ENCODE results near the gene CDH9. TPM values are rescaled to one million over a fixed set of nuclear protein-coding genes. Genes with fewer than 3 reads are reported as not detected.
"Not testable (repeated sequence)": the region's sequence is repeated elsewhere in the genome, so short reads cannot be mapped to it uniquely, and the experiment has no call there.

The CDH9 gene
- total RNA-seq, 2 experiments from 2014 or later = not detected

- Mint-ChIP-seq H3K27me3 (no peaks in the 10 kb centered on the region), H3K4me3 (no peak overlapping the region), H3K36me3 (ENCODE audit: low read depth) (no peaks in the 10 kb centered on the region), H3K4me1 (no peaks in the 10 kb centered on the region), H3K9me3 (peaks cover 4% of the 10 kb centered on the region), H3K27ac (no peak overlapping the region)
- POLR2A ChIA-PET = no interaction called here
- CTCF ChIA-PET = no interaction called here
- DNase-seq = no peak
Observed at GRCh38 chr5:26903469-26903868, 134.9 kb downstream of the CDH9 start.

- CTCF ChIA-PET = no interaction called here
- Mint-ChIP-seq H3K27me3 (no peaks in the 10 kb centered on the region), H3K4me1 (no peaks in the 10 kb centered on the region), H3K36me3 (ENCODE audit: low read depth) (no peaks in the 10 kb centered on the region), H3K27ac (no peak overlapping the region), H3K4me3 (no peak overlapping the region), H3K9me3 (peaks cover 15% of the 10 kb centered on the region)
- no peak for DNase-seq
- POLR2A ChIA-PET = no interaction called here
Observed at GRCh38 chr5:26894719-26895263, 143.6 kb downstream of the CDH9 start.

DNA sequence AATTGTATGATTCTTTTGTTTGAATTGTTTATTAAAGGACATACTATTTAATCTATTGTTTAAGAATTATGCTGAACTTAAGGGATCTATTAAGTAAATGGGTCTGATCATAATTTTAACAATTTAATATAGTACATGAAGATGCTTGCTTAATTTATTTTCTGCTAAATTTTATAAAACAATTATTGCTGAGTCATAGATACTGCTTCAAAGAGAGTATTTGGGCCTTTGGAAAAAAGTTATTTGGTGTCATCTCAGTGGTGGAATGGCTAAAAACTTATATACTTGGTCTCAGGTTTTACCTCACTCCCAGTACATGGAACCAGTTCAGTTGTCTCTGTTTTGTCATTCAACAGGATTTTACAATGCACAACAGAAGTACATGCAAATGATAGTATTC, 145.3 kb downstream of the CDH9 start:
- Mint-ChIP-seq H3K4me3 (no peak overlapping the region), H3K9me3 (peaks cover 12% of the 10 kb centered on the region), H3K27me3 (no peaks in the 10 kb centered on the region), H3K36me3 (ENCODE audit: low read depth) (no peaks in the 10 kb centered on the region), H3K4me1 (no peaks in the 10 kb centered on the region), H3K27ac (no peak overlapping the region)
- DNase-seq = no peak
- CTCF ChIA-PET = no interaction called here
- POLR2A ChIA-PET = no interaction called here

GRCh38 chr5:26889815-26890214, 148.6 kb downstream of the CDH9 start:
- no peak overlapping the region for H3K4me3 Mint-ChIP-seq
- H3K4me1 Mint-ChIP-seq = no peaks in the 10 kb centered on the region
- CTCF ChIA-PET = no interaction called here
- DNase-seq = no peak
- POLR2A ChIA-PET = no interaction called here
- H3K9me3 Mint-ChIP-seq = peaks cover 6% of the 10 kb centered on the region
- no peaks in the 10 kb centered on the region for H3K27me3 Mint-ChIP-seq
- no peak overlapping the region for H3K27ac Mint-ChIP-seq
- H3K36me3 Mint-ChIP-seq (ENCODE audit: low read depth) = no peaks in the 10 kb centered on the region

DNA sequence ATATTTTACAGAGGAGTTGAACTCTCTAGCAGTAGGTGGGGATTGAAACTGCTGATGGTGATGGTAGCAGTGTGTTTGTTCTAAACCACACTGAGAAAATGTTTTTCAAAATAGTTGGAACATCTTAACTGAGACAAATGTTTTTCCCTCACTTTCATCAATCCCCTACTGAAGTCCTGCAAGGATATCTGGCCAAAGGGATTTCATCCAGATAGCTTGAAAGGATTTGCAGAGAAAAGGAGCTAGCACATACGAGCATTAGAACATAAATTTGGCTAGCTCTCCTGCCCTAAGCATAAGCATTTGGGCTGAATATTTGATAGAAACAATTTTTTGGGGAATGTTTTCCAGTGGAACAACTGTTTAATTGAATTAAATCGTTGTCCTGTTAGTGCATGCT, 153.9 kb downstream of the CDH9 start:
- POLR2A ChIA-PET = no interaction called here
- Mint-ChIP-seq H3K4me1 (no peaks in the 10 kb centered on the region), H3K4me3 (no peak overlapping the region), H3K9me3 (peaks cover 10% of the 10 kb centered on the region), H3K36me3 (ENCODE audit: low read depth) (no peaks in the 10 kb centered on the region), H3K27ac (no peak overlapping the region), H3K27me3 (no peaks in the 10 kb centered on the region)
- no peak for DNase-seq
- CTCF ChIA-PET = no interaction called here

- no peak overlapping the region for H3K27ac Mint-ChIP-seq
- H3K36me3 Mint-ChIP-seq (ENCODE audit: low read depth) = no peaks in the 10 kb centered on the region
- DNase-seq = no peak
- H3K9me3 Mint-ChIP-seq = peaks cover 12% of the 10 kb centered on the region
- H3K27me3 Mint-ChIP-seq = no peaks in the 10 kb centered on the region
- no peak overlapping the region for H3K4me3 Mint-ChIP-seq
- H3K4me1 Mint-ChIP-seq = no peaks in the 10 kb centered on the region
- CTCF ChIA-PET = no interaction called here
- POLR2A ChIA-PET = no interaction called here
Observed at GRCh38 chr5:26883375-26883774, 155.0 kb downstream of the CDH9 start.

- H3K4me3 Mint-ChIP-seq = no peak overlapping the region
- DNase-seq = no peak
- no peak overlapping the region for H3K27ac Mint-ChIP-seq
- no peaks in the 10 kb centered on the region for H3K4me1 Mint-ChIP-seq
- ChIA-PET CTCF (no interaction called here), POLR2A (no interaction called here)
- H3K36me3 Mint-ChIP-seq (ENCODE audit: low read depth) = no peaks in the 10 kb centered on the region
- H3K27me3 Mint-ChIP-seq = no peaks in the 10 kb centered on the region
- H3K9me3 Mint-ChIP-seq = peaks cover 12% of the 10 kb centered on the region
Observed at GRCh38 chr5:26881901-26882300, 156.5 kb downstream of the CDH9 start.

DNA sequence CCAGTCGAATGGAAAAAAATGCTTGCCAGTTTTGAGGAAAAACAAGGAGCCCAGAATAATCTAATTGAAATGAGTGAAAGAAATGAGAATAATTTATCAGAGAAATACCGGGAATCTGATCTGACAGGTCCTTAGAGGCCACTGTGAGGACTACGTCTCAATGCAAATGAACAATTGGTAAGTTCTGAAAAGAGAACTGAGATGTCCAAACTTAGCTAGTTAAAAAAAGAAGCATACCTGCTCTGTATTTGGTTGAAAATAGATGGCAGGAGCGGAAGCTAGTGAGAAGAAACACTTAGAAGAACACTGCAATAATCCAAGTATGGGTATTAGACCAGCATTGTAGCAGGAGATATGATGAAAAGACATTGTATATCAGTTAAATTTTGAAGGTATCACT, 161.2 kb downstream of the CDH9 start:
- no peak overlapping the region for H3K4me3 Mint-ChIP-seq
- H3K36me3 Mint-ChIP-seq (ENCODE audit: low read depth) = no peaks in the 10 kb centered on the region
- no peaks in the 10 kb centered on the region for H3K4me1 Mint-ChIP-seq
- H3K27me3 Mint-ChIP-seq = no peaks in the 10 kb centered on the region
- H3K9me3 Mint-ChIP-seq = peaks cover 12% of the 10 kb centered on the region
- ChIA-PET POLR2A (no interaction called here), CTCF (no interaction called here)
- no peak overlapping the region for H3K27ac Mint-ChIP-seq
- DNase-seq = no peak

- no peaks in the 10 kb centered on the region for H3K27me3 Mint-ChIP-seq
- H3K4me3 Mint-ChIP-seq = no peak overlapping the region
- no peaks in the 10 kb centered on the region for H3K4me1 Mint-ChIP-seq
- no peak overlapping the region for H3K27ac Mint-ChIP-seq
- CTCF ChIA-PET = no interaction called here
- H3K9me3 Mint-ChIP-seq = peaks cover 7% of the 10 kb centered on the region
- DNase-seq = no peak
- POLR2A ChIA-PET = no interaction called here
- no peaks in the 10 kb centered on the region for H3K36me3 Mint-ChIP-seq (ENCODE audit: low read depth)
Observed at GRCh38 chr5:26872337-26872736, 166.0 kb downstream of the CDH9 start.

GRCh38 chr5:26869781-26870180, 168.6 kb downstream of the CDH9 start:
- no peaks in the 10 kb centered on the region for H3K27me3 Mint-ChIP-seq
- ChIA-PET POLR2A (no interaction called here), CTCF (no interaction called here)
- DNase-seq = no peak
- no peaks in the 10 kb centered on the region for H3K4me1 Mint-ChIP-seq
- H3K27ac Mint-ChIP-seq = no peak overlapping the region
- no peaks in the 10 kb centered on the region for H3K36me3 Mint-ChIP-seq (ENCODE audit: low read depth)
- no peak overlapping the region for H3K4me3 Mint-ChIP-seq
- peaks cover 12% of the 10 kb centered on the region for H3K9me3 Mint-ChIP-seq

- no peaks in the 10 kb centered on the region for H3K36me3 Mint-ChIP-seq (ENCODE audit: low read depth)
- H3K27me3 Mint-ChIP-seq = no peaks in the 10 kb centered on the region
- DNase-seq = no peak
- H3K27ac Mint-ChIP-seq = no peak overlapping the region
- POLR2A ChIA-PET = no interaction called here
- peaks cover 15% of the 10 kb centered on the region for H3K9me3 Mint-ChIP-seq
- H3K4me1 Mint-ChIP-seq = no peaks in the 10 kb centered on the region
- no peak overlapping the region for H3K4me3 Mint-ChIP-seq
- CTCF ChIA-PET = no interaction called here
Observed at GRCh38 chr5:26868504-26868903, 169.9 kb downstream of the CDH9 start.

- POLR2A ChIA-PET = no interaction called here
- Mint-ChIP-seq H3K36me3 (ENCODE audit: low read depth) (no peaks in the 10 kb centered on the region), H3K27ac (no peak overlapping the region), H3K9me3 (peaks cover 14% of the 10 kb centered on the region), H3K27me3 (no peaks in the 10 kb centered on the region), H3K4me1 (no peaks in the 10 kb centered on the region), H3K4me3 (no peak overlapping the region)
- CTCF ChIA-PET = no interaction called here
- no peak for DNase-seq
Observed at GRCh38 chr5:26864061-26864460, 174.3 kb downstream of the CDH9 start.

DNA sequence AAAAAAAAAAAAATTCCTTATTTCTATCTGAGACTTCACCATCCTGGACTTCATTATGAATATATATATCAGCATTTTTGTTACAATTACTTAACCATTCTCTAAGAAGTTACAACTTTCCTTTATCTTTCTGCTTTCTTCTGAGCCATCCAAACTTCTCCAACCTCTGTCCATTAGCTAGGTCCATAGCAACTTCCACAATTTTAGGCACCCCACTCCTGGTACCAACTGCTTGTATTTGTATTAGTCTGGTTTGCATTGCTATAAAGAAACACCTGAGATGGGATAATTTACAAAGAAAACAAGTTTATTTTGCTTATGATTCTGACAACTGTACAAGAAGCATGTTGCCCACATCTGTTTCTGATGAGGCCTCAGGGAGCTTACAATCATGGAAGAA, 182.1 kb downstream of the CDH9 start:
- H3K4me3 Mint-ChIP-seq = no peak overlapping the region
- CTCF ChIA-PET = no interaction called here
- POLR2A ChIA-PET = no interaction called here
- H3K9me3 Mint-ChIP-seq = peaks cover 27% of the 10 kb centered on the region
- no peaks in the 10 kb centered on the region for H3K27me3 Mint-ChIP-seq
- H3K4me1 Mint-ChIP-seq = no peaks in the 10 kb centered on the region
- DNase-seq = no peak
- no peaks in the 10 kb centered on the region for H3K36me3 Mint-ChIP-seq (ENCODE audit: low read depth)
- H3K27ac Mint-ChIP-seq = no peak overlapping the region

- CTCF ChIA-PET; H3K4me3 Mint-ChIP-seq; H3K27ac Mint-ChIP-seq; POLR2A ChIA-PET; H3K27me3 Mint-ChIP-seq; DNase-seq; H3K36me3 Mint-ChIP-seq (ENCODE audit: low read depth); H3K4me1 Mint-ChIP-seq: not testable (repeated sequence)
- peaks cover 24% of the 10 kb centered on the region for H3K9me3 Mint-ChIP-seq
Observed at GRCh38 chr5:26852450-26852849, 185.9 kb downstream of the CDH9 start.

Measured in activated CD4-positive, alpha-beta memory T cell treated with anti-CD3 and anti-CD28 coated beads, Interleukin-2, amount 10 ng/mL, durations not matched to agents 7 days and 5 days (primary cell).